ENCODE results near the gene ETDA.
"Not testable (repeated sequence)": the region's sequence is repeated elsewhere in the genome, so short reads cannot be mapped to it uniquely, and the experiment has no call there.

The ETDA gene

DNA sequence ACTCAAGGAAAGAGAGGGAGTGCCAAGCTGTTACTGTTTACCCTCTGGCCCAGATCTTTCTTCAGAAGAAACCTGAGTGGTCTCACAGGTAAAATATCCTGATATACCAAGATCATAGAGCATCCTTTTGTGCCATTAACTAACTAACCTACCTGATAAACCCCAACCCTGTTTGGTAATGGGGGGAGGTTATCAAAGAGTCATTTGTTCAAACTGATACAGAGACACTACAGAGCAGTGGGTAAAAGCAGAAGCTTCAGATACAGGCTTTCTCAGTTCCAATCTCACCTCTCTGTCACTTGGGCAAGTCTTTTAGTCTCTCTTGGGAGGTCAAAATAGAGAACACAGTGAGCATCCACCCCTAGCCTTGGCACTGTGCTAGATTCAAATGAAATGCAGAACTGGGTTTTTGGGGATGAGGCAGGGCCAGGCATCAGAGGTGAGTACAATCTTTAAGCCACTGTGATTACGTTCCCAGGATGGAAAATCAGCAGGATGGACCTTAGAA is at the start of gene ETDA:
Gene ETDA (plus strand): TSS at position 51 of the 508 bp plus-strand sequence. CDS start 1,216 bp downstream, outside the sequence.
- DNase-seq (ENCODE audit: low read depth in 2 of 2, low spot score in 1 of 2), result not testable (repeated sequence)

DNA sequence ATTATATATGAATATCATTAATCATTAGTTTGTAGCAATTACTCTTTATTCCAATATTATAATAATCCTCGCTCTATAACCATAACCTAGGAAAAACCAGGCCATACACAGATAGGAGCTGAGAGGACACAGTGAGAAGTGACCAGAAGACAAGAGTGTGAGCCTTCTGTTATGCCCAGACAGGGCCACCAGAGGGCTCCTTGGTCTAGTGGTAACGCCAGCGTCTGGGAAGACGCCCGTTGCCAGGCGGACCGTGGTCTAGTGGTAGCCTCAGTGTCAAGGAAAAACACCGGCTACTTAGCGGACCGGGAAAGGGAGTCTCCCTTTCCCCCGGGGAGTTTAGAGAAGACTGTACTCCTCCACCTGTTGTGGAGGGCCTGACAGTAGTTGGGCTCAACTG is 45.4 kb upstream of the ETDA start:
- DNase-seq (ENCODE audit: low read depth in 2 of 2, low spot score in 1 of 2), result not testable (repeated sequence)

DNA sequence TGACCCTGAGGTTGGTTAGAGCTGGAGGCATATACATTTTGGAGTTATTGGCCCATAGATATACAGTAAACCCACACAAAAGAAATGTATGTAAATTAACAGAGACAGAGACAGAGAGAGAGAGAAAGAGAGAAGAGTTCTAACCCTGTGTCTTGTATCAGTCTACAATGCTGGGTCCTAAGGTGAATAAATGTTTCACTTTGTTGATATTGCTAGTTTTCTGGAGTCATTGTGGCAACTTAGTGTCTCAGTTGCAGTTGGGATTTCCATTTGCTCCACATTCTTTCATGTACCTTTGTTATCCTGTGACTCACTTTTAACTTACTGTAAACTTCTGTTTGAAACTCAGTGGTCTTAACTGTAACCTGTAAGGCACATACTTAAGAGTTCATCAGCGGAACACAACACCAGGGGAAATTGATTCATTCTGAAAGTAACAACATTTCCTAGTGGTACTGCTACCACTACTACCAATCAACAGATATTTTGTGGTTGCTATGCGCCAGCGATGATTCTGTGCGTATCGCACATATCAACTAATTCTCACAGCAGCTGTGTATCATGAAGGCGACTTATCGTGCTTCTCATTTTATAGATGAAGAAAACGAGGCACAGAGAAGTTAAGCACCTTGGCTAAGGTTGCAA is 38.5 kb upstream of the ETDA start:
- no peak for DNase-seq (ENCODE audit: low read depth in 2 of 2, low spot score in 1 of 2)

DNA sequence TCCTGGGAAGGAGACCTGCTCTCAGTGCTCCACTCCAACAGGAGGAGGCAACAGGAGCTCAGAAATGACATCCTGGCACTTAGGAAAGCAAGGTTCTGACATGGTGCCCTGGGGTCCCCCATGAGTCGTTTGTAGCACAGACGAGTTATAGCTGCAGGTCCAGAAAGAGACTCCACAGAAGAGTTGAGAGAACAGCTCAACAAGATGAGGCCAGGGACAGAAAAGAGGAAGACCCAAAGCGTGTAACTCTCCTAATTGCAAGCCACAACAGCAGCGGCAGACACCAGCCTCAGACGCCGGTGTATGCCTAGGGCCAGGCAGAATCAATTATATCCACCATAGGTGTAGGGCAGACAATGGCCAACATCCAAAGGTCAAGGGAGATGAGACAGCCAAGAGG is 5.9 kb upstream of the ETDA start:
- DNase-seq (ENCODE audit: low read depth in 2 of 2, low spot score in 1 of 2), result not testable (repeated sequence)

DNA sequence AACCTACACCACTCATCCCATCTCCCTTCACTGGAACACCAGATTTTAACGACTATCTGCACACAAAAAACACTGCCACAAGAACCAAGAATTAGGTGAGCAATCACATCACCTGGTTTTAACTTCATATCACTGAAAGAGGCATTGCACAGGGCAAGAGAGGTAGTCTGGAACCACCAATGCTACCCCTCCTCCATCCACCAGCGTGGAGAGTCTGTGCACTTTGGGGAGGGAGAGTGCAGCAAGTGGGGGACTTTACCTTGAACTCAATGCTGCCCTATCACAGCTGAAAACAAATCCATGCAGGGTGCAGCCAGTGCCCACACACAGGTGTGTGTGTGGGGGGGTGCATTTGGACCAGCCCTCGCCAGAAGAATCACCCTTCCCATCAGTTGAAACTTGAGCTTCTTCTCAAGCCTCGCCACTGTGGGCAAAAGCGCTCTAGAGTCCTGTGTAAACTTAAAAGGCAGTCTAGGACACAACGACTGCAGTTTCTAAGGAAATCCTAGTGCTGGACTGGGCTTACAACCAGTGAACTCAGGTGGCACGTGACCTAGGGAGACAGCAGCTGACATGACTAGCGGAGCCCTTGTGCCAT is 4.3 kb downstream of the ETDA start:
- not testable (repeated sequence) for DNase-seq (ENCODE audit: low read depth in 2 of 2, low spot score in 1 of 2)

- DNase-seq (ENCODE audit: low read depth in 2 of 2, low spot score in 1 of 2), result no peak
Measured at GRCh38 chrX:135256923-135257322, 5.1 kb downstream of the ETDA start.

DNA sequence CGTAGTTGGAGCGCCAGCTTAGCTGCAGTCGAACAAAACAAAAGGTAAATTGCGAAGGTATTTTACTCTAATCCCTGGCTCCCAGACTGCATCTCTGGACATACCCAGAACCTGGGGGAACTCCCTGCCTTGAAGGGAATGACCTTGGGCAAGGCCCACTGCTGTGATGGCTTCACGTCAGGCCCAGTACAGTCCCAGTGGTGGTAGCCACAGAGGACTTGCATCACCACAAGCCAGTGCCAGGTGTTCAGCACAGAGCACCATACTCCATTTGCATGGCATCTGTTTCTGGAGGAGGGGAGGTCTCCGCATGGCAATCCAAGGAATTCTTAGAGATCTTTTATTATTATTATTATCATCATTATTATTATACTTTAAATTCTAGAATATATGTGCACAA is 5.6 kb downstream of the ETDA start:
- DNase-seq (ENCODE audit: low read depth in 2 of 2, low spot score in 1 of 2), result no peak

- DNase-seq (ENCODE audit: low read depth in 2 of 2, low spot score in 1 of 2), result not testable (repeated sequence)
Measured at GRCh38 chrX:135260976-135261375, 9.1 kb downstream of the ETDA start.

DNA sequence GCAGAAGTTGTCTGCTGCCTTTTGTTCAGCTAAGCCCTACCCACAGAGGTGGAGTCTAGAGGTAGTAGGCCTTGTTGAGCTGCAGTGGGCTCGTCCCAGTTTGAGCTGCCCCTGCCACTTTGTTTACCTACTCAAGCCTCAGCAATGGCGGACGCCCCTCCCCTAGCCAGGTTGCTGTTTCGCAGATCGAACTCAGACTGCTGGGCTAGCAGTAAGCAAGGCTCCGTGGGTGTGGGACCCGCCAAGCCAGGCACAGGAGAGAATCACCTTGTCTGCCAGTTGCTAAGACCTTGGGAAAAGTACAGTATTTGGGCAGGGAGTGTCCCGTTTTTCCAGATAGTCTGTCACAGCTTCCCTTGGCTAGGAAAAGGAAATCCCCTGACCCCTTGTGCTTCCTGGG is 11.5 kb downstream of the ETDA start:
- not testable (repeated sequence) for DNase-seq (ENCODE audit: low read depth in 2 of 2, low spot score in 1 of 2)

GRCh38 chrX:135264206-135264605 is 12.3 kb downstream of the ETDA start:
- no peak for DNase-seq (ENCODE audit: low read depth in 2 of 2, low spot score in 1 of 2)

GRCh38 chrX:135273162-135273561 is 21.3 kb downstream of the ETDA start:
- no peak for DNase-seq (ENCODE audit: low read depth in 2 of 2, low spot score in 1 of 2)

DNA sequence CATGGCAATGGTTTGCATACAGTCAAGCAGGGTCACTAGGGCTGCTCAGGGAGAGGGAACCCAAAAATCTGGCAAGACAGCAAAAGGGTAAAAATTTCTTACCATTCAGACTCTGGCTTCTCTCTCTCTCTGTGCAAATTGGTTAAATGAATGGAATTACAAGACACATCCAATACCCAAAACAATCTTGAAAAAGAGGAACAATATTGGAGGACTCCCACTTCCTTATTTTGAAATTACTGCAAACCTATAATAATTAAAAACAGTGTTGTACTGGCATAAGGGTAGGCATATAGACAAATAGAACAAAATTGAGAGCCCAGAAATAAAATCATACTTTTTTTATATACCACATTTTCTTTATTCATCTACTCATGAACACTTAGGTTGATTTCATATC is 24.1 kb downstream of the ETDA start:
- DNase-seq (ENCODE audit: low read depth in 2 of 2, low spot score in 1 of 2), result no peak

GRCh38 chrX:135287266-135287823 is 35.5 kb downstream of the ETDA start:
- DNase-seq (ENCODE audit: low read depth in 2 of 2, low spot score in 1 of 2), result no peak

DNA sequence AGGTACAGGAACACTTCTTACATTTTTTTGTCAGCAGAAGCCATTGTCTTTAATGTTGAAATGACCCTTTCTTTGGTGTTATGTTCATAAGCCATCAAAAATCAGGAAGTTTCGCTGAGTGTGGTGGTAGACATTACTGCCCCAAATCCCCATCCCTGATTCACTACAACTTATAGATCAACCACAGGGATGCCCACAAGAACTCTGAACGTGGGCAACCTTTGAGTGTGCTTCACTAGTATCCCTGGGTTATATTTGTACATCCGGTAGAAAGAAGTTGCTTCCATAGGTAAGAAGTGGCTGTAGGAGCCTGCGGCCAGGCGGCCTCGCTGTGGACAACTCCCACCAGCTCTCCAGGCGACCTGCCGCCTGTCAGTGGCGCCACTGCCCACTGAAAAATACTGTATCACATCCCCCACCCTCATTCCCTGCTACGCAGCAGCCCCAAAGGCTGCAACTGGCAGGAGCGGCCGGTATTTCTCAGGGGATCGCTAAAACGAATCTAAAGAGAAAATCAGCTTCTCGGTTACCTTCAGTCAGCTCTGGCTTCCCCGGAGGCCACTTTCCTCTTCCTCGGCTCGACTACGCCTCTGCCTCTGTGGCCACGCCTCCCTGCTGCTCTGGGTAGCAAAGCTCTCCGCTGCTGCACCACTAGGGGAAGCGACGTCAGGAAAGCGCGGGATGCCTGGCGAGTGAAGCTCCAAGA is 43.5 kb downstream of the ETDA start:
- peak in 1 of 2 donors; percentile 30 for DNase-seq (ENCODE audit: low read depth in 2 of 2, low spot score in 1 of 2)

- no peak for DNase-seq (ENCODE audit: low read depth in 2 of 2, low spot score in 1 of 2)
Measured at GRCh38 chrX:135295944-135296305, 44.1 kb downstream of the ETDA start.

DNA sequence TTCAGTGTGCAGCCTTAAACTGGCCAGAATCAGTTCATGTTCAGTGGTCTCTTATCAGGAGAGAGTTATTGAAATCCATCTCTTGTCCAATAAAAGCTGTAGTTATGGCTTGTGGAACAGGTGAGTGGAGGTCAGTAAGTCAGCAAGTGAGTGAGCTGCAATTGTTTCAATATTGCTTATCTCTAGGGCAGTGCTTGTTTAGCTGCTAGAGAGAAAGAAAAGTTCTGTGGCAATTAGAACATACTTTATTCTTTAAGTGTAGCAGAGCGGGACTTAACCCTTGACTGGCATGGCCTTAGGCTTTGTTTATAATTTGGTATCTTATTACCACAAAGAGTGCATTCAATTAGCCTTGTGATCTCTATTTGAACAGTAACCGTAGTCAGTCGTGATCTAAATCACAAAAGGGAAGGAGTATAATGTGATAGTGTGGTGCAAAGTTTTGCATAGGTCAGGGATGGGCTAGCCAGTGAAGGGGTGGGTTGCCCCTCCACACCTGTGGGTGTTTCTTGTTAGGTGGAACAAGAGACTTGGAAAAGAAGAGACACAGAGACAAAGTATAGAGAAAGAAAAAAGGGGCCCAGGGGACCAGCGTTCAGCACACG is 50.5 kb downstream of the ETDA start:
- DNase-seq (ENCODE audit: low read depth in 2 of 2, low spot score in 1 of 2), result no peak

Data from stimulated activated CD8-positive, alpha-beta memory T cell treated with anti-CD3 and anti-CD28 coated beads, Interleukin-4, amount 100 ng/mL, for 4 hours (primary cell).